GM18499 (cell line): ENCODE results near the gene AAMDC.
"Not testable (repeated sequence)": the region's sequence is repeated elsewhere in the genome, so short reads cannot be mapped to it uniquely, and the experiment has no call there.

ENCODE experiments used
- ATAC-seq: cut with Tn5 transposase; IDR thresholded peaks from one replicate; pipeline ENCODE4 v1.9.1; 2021; ENCODE audit warnings: moderate number of reproducible peaks; ENCODE audit not compliant: insufficient read depth, unreplicated experiment

The AAMDC gene

DNA sequence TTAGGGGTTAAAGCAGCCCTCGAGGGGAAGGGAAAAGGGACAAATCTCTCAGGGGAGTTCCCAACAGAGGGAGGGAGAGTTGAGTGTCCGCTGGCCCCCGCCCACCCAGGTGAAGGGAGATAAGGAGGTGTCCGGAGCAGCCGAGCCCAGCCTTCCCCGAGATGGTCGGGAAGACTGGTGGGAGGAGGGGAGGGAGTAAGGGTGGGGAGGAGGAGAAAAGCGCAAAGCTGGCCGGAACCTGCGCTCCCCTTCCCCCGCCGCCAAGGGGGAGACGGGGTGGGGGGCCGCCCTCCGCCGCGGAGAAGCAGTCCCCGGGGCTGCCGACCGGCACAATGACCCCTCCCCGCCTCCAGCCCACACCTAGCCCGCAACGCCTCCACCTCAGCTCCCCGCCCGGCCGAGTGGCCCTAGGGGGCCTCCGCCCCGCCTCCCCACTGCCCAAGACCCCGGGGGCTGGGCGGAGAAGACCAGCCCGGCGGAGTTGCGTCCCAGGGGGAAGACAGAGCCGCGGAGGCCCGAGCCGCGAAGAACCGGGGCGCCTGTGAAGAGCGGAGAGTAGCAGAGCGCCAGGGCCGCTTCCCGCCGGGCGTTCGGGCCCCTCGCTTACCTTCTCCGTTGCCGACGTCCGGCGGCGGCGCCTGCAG, 901 bp upstream of the AAMDC start:
- no peak for ATAC-seq

DNA sequence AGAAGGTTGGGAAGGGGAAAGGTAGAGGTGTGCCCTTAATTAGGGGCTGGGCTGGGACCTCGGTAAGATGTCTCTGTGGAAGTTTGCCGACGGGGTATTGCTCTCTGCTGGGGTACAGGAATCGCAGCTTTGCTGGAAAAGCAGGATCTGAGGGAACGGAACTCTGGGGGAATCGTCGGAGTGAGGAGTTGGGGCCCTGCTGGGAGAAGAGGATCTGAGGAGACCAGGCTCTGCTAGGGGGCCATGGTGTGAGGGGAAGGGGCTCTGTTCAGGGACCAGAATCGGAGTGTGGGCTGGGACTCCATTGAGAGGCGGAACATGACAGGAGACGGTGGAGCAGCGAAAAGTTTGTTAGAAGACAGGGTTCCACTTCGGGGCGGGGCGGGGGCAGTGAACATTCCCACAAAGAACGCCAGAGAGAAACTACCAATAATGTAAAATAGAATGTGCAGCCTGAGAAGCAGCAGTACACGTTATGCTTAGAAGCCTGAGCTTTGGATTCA, 456 bp downstream of the AAMDC start:
- no peak for ATAC-seq

DNA sequence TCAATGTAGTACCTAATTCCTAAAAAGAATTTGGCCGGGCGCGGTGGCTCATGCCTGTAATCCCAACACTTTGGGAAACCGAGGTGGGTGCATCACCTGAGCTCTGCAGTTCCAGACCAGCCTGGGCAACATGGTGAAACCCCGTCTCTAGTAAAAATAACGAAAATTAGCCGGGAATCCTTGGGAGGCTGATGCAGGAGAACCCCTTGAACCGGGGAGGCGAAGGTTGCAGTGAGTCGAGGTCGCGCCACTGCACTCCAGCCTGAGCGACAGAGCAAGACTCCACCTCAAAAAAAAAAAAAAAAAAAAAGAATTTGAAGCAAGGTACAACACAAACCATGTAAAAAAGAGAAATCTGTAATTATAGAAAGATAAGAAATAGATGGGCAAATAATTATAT, 1.2 kb downstream of the AAMDC start:
- ATAC-seq = not testable (repeated sequence)

DNA sequence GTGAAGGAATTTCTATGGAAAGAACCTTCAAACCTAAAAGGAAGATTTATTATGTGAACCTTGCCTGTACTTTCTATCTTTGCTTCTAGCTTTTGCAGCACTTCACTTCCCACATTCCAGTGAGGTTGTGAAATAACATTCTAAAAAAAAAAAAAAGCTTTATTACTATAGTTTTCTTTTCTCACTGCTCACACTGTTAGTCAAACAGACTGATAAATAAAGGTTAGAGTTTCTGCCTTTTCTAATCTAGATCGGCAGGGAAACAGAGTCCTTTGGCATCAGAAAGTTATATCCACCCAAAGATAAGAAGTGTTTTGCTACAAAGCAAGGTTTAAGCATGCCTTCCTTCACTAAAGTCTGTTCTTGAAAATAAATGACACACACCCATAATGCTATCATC, 2.8 kb downstream of the AAMDC start:
- ATAC-seq = no peak

DNA sequence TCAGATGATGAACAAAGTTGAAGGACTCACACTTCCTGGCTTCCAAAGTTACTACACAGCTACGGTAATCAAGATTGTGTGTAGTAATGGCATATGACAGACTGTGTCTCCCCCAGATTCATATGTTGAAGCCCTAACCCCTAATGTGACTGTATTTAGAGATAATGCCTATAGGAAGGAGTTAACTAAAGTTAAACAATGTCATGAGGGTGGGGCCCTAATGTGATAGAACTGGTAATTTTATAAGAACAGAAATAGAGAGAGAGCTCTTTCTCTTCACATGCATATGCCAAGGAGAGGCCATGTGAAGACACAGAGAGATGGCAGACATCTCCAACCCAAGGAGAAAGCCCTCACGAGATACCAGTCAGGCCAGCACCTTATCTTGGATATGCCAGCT, 8.0 kb downstream of the AAMDC start:
- ATAC-seq = no peak

DNA sequence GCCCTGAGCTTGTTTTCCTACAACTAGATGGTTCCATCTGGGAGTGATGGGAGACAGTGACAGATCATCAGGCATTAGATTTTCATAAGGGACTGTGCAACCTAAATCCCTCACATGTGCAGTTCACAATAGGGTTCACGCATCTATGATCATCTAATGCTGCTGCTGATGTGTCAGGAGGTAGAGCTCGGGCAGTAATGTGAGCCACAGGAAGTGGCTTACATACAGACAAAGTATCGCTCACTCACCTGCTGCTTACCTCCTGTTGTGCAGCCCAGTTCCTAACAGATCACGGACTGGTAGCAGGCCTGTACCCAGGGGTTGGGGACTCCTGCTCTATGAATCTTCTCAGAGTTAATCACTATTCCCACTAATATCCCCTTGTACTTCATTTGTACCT, 12.4 kb downstream of the AAMDC start:
- no peak for ATAC-seq

DNA sequence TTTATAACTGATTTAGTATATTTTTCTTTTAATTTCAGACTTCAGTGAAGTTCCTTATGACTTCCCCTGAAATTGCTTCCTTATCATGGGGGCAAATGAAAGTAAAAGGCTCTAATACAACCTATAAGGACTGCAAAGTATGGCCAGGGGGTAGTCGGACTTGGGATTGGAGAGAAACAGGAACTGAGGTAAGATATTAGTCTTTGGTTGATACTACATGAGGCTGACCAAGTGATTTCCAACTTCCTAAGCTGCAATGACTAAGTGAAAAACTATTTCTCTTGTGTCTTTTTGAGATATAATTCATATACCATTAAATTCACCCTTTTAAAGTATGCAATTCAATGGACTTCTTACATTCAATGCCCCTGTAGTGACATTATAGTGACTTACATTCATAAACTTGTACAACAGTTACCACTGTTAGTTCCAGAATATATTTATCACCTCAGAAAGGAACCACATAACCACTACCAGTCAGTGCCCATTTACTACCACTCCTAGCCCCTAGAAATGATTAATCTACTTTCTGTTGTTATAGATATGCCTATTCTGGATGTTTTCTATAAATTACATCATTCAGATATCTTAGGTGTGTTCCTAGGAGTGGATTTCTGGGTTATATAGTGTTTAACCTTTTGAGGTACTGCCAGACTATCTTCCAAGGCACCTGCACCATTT, 21.6 kb downstream of the AAMDC start:
- no peak for ATAC-seq

DNA sequence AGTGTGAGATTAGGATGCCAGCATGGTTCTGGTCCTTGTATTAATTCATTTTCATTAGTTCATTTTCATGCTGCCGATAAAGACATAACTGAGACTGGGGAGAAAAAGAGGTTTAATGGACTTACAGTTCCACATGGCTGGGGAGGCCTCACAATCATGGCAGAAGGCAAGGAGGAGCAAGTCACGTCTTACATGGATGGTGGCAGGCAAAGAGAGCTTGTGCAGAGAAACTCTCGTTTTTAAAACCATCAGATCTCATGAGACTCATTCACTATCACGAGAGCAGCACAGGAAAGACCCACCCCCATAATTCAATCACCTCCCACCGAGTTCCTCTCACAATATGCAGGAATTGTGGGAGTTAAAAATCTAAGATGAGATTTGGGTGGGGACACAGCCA, 22.8 kb downstream of the AAMDC start:
- ATAC-seq = not testable (repeated sequence)

DNA sequence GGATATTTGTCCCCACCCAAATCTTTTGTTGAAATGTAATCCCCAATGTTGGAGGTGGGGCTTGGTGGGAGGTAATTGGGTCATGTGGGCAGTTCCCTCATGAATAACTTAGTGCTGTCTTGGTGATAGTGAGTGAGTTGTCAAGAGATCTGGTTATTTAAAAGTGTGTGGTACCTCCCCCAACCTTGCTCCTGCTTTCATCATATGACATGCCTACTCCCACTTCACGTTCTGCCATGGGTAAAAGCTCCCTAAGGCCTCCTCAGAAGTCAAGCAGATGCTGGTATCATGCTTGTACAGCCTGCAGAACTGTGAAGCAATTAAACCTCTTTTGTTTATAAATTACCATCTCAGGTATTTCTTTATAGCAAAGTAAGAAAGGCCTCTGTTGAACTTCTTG, 30.6 kb downstream of the AAMDC start:
- ATAC-seq = no peak

DNA sequence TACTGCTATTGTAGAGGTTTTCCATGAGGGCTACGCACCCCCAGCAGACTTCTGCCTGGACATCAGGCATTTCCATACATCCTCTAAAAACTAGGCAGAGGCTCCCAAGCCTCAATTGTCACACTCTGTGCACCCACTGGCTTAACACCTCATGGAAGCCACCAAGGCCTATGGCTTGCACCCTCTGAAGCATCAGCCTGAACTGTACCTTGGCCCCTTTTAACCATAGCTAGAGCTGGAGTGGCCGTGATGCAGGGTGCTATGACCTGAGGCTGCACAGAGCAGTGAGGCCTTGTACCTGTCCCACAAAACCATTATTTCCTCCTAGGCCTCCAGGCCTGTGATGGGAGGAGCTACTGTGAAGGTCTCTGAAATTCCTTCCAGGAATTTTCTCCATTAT, 33.9 kb downstream of the AAMDC start:
- ATAC-seq = no peak

DNA sequence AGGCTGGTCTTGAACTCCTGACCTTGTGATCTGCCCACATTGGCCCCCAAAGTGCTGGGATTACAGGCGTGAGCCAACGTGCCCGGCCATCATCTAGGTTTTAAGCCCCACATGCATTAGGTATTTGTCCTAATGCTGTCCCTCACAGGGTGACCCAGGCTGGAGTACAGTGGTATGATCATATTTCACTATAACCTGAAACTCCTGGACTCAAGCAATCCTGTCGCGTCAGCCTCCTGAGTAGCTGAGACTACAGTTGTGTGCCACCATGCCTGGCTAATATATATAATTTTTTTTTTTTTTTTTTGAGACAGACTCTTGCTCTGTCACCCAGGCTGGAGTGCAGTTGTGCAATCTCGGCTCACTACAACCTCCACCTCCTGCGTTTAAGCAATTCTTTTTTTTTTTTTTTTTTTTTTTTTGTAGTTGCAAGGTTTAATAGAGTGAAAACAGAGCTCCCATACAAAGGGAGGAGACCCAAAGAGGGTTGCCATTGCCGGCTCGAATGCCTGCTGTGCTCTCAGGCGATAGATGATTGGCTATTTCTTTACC, 37.0 kb downstream of the AAMDC start:
- ATAC-seq = not testable (repeated sequence)

DNA sequence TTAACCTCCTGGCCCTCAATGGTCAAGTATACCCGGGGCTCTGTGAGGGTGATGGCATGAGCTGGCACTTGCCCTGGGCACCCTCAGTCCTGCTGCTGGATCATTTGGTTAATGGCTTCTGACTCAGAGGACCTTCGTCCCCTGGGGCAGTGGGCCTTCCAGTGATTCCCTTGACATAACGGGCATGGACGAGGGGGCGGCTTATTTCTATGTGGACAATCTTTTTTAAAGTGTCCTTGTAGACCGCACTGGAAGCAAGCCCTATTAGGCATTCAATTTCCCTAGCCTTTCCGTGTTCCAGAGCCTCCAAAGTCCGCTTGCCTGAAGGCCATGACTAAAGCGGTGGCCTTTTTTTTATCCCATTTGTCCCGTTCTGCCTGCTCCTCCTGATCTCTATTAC, 40.5 kb downstream of the AAMDC start:
- not testable (repeated sequence) for ATAC-seq

DNA sequence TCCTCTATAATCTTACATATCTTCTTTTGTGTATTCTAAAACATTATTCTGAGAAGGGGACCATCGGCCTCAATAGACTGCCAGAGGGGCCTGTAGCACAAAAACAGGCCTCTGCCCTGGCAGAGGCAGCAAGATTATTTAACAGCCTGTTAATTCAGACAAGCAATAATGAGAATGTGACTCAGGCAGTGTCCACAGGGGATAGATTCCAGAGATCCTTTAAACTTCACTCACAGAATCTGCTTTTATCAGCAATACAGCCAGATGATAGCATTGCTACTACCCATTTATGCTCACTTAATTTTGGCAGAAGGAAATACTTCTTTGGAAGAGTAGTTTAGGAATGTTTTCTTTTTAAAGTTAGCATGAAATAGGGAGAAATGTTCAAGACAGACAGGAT, 44.9 kb downstream of the AAMDC start:
- ATAC-seq = no peak

DNA sequence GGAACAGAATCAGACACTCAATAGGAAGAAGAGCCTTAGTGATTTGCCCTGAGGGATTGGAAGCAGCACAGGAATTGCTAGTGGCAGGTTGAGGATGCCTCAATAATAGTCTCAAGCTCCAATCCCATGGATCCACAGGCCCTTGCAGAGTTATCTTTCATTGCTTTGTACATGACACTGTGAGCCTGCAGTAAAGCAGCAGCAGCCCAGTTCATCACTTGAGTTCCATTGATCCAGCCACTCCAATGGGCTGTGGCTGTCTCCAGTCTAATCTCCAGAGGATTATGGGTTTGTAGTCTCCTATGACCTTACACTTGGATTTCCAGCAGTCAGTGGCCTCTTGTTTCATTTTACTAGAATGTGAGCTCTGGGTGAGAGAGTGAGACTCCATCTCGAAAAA, 45.4 kb downstream of the AAMDC start:
- no peak for ATAC-seq

DNA sequence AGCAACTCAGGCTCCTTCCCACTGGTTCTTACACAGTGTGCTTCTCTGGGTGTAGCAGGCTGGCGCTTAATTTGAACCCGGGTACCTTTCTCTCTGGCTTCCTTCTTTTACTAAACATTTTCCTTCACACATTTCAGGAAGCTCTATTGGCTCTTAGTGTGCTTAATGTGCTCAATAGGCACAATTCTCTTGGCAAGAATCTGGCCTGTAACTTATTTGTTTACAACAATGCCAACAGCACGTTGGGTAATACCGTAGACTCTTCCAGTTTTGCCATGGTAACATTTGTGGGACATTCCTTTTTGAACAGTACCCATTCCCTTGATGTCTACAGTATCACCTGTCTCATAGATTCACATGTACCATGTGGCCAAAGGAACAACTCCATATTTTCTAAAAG, 47.8 kb downstream of the AAMDC start:
- ATAC-seq = no peak

DNA sequence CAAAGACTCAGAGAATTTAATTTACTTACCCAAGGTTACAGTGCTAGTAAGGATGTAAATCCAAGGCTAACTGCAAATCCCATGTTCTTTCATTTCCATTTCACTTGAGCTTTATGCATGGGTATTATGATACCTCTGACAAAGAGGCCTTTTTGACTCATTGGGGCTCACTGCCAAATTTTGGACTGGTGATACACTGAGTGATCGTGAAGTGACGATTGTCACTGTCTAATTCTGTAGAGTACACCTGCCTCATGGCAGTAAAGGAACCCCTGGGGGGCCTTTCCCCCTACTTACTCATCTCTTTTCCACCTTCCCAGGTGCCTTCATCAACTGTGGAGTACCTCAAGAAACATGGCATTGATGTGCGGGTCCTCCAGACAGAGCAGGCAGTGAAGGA, 50.9 kb downstream of the AAMDC start:
- no peak for ATAC-seq

DNA sequence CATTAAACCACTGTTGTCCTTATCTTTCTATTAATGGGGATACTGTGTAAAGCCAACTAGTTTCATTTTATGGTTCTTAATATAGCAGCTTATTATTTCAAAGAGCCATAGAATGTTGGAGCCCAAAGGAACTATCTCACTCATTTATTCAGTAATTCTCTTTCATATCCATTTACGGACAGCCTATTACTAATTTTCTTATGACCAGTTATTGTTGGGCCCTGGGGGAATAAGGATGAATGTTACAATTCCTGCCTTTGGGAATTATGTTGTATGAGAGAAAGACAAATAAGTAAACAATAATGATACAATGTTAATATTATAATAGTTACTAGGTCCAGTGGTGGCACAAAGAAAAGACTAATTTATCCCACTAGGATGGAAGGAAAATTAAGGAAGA, 52.4 kb downstream of the AAMDC start:
- no peak for ATAC-seq

DNA sequence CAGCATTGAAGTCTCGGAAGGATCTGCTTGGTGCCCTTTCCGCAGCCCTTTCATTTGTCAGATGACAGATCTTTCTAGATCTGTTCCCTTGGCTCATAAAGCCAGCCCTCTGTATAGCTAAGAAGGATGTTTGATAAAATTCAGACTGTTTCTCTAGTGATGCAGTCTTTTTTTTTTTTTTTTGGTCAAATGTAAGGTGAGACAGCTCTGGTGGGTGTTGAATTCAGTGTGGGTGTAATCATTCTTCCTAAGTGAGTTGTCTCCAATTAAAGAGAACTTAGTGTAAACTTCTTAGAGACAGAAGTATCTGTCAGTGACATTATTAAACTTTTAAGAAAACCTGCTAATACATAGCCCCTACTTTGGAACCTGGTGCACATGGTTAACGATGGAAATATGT, 53.3 kb downstream of the AAMDC start:
- ATAC-seq = no peak

DNA sequence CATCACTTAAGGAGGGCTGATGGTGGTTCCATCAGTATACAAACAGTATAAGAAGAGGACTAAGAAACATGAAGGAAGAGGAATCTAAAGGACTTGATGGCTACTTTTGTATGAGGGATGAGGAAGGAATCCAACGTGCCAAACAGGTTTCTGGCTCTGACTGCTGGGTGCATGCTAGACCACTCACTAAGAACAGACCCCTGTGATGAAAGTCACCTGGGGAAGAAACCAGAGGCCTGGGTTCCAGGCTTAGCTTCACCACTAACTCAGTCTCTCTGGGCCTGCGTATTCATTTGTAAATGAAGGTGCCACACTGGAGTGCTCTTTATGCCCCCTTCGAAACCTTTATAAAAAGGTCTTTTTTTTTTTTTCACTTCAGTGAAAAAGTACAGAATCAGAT, 55.1 kb downstream of the AAMDC start:
- no peak for ATAC-seq

DNA sequence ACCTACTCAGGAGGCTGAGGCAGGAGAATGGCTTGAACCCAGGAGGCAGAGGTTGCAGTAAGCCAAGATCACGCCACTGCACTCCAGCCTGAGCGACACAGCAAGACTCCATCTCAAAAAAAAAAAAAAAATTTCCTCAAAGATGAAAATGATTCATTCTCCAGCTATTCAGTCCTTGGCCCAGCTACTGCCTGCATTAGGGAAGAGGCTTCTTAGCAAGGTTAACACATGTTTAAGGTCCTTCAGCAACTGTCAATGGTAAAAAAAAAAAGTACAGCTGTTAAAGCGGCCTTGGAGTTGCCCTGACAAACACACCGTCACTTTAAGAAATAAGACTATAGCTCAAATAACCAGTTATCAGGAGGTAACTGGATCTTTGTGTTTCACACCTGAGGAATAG, 57.3 kb downstream of the AAMDC start:
- not testable (repeated sequence) for ATAC-seq

DNA sequence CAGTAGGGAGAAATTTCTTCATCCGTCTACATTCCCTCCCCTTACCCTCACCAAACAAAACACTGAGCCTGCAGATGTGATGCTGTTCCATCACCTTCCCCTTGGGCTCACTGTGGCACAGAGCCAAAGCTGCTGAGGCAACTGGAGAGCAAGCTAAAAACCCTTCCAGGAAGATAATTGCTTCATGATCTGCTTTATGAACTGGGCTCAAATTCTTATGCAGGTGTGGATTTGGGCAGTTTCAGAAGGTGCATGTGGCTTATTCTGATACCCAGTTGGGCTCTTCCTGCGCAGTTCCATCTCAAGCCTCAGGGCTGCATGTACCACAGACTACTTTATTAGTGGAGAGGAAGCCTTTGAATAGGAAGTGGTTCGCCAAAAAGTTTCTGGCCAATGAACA, 58.3 kb downstream of the AAMDC start:
- ATAC-seq = no peak

DNA sequence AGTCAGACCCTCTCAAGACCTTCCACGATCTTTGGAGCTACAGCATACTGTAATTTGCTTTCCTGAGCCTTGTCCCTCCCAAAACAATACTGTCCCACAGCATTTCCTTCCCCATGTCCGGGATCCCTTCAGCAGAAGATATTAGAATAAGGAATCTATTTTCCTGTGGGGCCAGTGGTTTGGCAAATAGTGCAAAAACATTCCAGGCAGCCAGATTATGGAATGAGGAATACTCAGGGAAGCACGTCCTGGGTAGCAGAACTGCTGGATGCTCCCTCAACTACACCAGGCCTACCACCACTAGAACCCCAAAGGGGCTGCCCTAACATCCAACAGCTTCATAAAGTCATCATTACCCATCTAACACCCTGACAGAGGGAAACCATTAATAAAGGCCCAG, 61.5 kb downstream of the AAMDC start:
- no peak for ATAC-seq
